HEK293 (cell line): ENCODE results near the gene TCHP.

Source experiments
- CTCF ChIA-PET: fragments of 350-600 bp; formaldehyde crosslinking; extraction: SDS; loops from one replicate; lab custom pipeline; 2021; ENCODE audit warnings: antibody characterized with exemption; lab: Yijun Ruan, JAX
- POLR2A ChIA-PET: fragments of 300-600 bp; formaldehyde crosslinking; extraction: SDS; loops from one replicate; lab custom pipeline; 2020; ENCODE audit warnings: antibody characterized with exemption, inconsistent platforms; lab: Yijun Ruan, JAX
- H3K27ac ChIP-seq: fragments of 200-500 bp; sonication (Bioruptor generic); 2 replicates; pipeline ENCODE4 v1.5.1; 2014; ENCODE audit warnings: low read depth, low read length, control low read depth, inconsistent platforms; ENCODE audit errors: extremely low read depth
- H3K36me3 ChIP-seq, 2 experiments: fragments of 200-500 bp in 1 of 2; sonication (Bioruptor generic) in 1 of 2; 1 replicate in 1 of 2; 2 replicates in 1 of 2; pipeline ENCODE4 v1.5.1; 2014 to 2017; ENCODE audit warnings: inconsistent platforms in 2 of 2, low read length in 2 of 2; ENCODE audit not compliant: control insufficient read depth in 2 of 2, insufficient read depth in 1 of 2
- H3K4me1 ChIP-seq: fragments of 200-500 bp; sonication (Bioruptor generic); 2 replicates; pipeline ENCODE4 v1.5.1; 2014; ENCODE audit warnings: mild to moderate bottlenecking, low read length, inconsistent platforms; ENCODE audit not compliant: control insufficient read depth, insufficient read depth
- H3K4me3 ChIP-seq: 2 replicates; pipeline ENCODE4 v1.5.1; 2011; ENCODE audit warnings: low read depth, mild to moderate bottlenecking, control low read depth, low read length, moderate library complexity
- H3K9me3 ChIP-seq: fragments of 200-500 bp; sonication (Bioruptor generic); 2 replicates; pipeline ENCODE4 v1.5.1; 2014; ENCODE audit warnings: low read depth, low read length, inconsistent platforms; ENCODE audit not compliant: control insufficient read depth, insufficient read depth
- ELK4 ChIP-seq: IDR thresholded peaks from 2 replicates; pipeline ENCODE4 v1.6.1; 2011; ENCODE audit warnings: mild to moderate bottlenecking, low read depth, low read length, borderline replicate concordance
- HIC1 ChIP-seq: fragments of 450-650 bp; formaldehyde crosslinking; IDR thresholded peaks from 2 replicates; pipeline ENCODE4 v1.5.1; 2016; ENCODE audit warnings: missing biosample characterization, missing genetic modification characterization
- KLF10 ChIP-seq: fragments of 450-650 bp; IDR thresholded peaks from 2 replicates; pipeline ENCODE4 v1.5.1; 2018; ENCODE audit warnings: missing biosample characterization, mild to moderate bottlenecking, missing genetic modification characterization
- OVOL3 ChIP-seq: fragments of 450-650 bp; formaldehyde crosslinking; IDR thresholded peaks from 2 replicates; pipeline ENCODE4 v1.5.1; 2016; ENCODE audit warnings: missing biosample characterization, missing genetic modification characterization
- PRDM6 ChIP-seq: fragments of 450-650 bp; formaldehyde crosslinking; IDR thresholded peaks from 2 replicates; pipeline ENCODE4 v1.5.1; 2017; ENCODE audit warnings: missing biosample characterization, missing genetic modification characterization
- TRIM28 ChIP-seq: IDR thresholded peaks from 2 replicates; pipeline ENCODE4 v1.6.1; 2011; ENCODE audit warnings: low read length, control low read depth, borderline replicate concordance
- YY2 ChIP-seq: fragments of 450-650 bp; formaldehyde crosslinking; IDR thresholded peaks from 2 replicates; pipeline ENCODE4 v1.5.1; 2016; ENCODE audit warnings: missing biosample characterization, missing genetic modification characterization
- ZBTB8A ChIP-seq: fragments of 450-650 bp; formaldehyde crosslinking; IDR thresholded peaks from 2 replicates; pipeline ENCODE4 v1.5.1; 2016; ENCODE audit warnings: missing biosample characterization, missing genetic modification characterization
- ZFP41 ChIP-seq: fragments of 450-650 bp; formaldehyde crosslinking; IDR thresholded peaks from 2 replicates; pipeline ENCODE4 v1.5.1; 2016; ENCODE audit warnings: missing biosample characterization, missing genetic modification characterization, borderline replicate concordance
- ZNF174 ChIP-seq: fragments of 450-650 bp; formaldehyde crosslinking; IDR thresholded peaks from 2 replicates; pipeline ENCODE4 v1.5.0; 2017; ENCODE audit warnings: missing biosample characterization, mild to moderate bottlenecking, missing genetic modification characterization
- ZNF23 ChIP-seq: fragments of 450-650 bp; formaldehyde crosslinking; IDR thresholded peaks from 2 replicates; pipeline ENCODE4 v1.5.1; 2016; ENCODE audit warnings: missing biosample characterization, missing genetic modification characterization, borderline replicate concordance
- ZNF398 ChIP-seq: fragments of 450-650 bp; formaldehyde crosslinking; IDR thresholded peaks from 2 replicates; pipeline ENCODE4 v1.5.1; 2017; ENCODE audit warnings: missing biosample characterization, missing genetic modification characterization
- ZNF426 ChIP-seq: fragments of 450-650 bp; formaldehyde crosslinking; IDR thresholded peaks from 2 replicates; pipeline ENCODE4 v1.5.1; 2017; ENCODE audit warnings: missing biosample characterization, missing genetic modification characterization, mild to moderate bottlenecking, inconsistent platforms, moderate library complexity
- ZNF548 ChIP-seq: fragments of 450-650 bp; formaldehyde crosslinking; IDR thresholded peaks from 2 replicates; pipeline ENCODE4 v1.5.1; 2016; ENCODE audit warnings: missing biosample characterization, missing genetic modification characterization
- ZNF561 ChIP-seq: fragments of 450-650 bp; IDR thresholded peaks from 2 replicates; pipeline ENCODE4 v1.5.1; 2018; ENCODE audit warnings: missing biosample characterization, missing genetic modification characterization, borderline replicate concordance
- ZNF610 ChIP-seq: fragments of 450-650 bp; formaldehyde crosslinking; IDR thresholded peaks from 2 replicates; pipeline ENCODE4 v1.5.1; 2016; ENCODE audit warnings: missing biosample characterization, missing genetic modification characterization, borderline replicate concordance
- ZNF629 ChIP-seq: fragments of 450-650 bp; formaldehyde crosslinking; IDR thresholded peaks from 2 replicates; pipeline ENCODE4 v1.5.1; 2017; ENCODE audit warnings: missing biosample characterization, missing genetic modification characterization
- ZNF670 ChIP-seq: fragments of 450-650 bp; formaldehyde crosslinking; IDR thresholded peaks from 2 replicates; pipeline ENCODE4 v1.5.1; 2016; ENCODE audit warnings: missing biosample characterization, missing genetic modification characterization, low read depth
- ZNF707 ChIP-seq: fragments of 450-650 bp; formaldehyde crosslinking; IDR thresholded peaks from 2 replicates; pipeline ENCODE4 v1.5.1; 2016; ENCODE audit warnings: missing biosample characterization, missing genetic modification characterization
- ZSCAN16 ChIP-seq: fragments of 450-650 bp; formaldehyde crosslinking; IDR thresholded peaks from 2 replicates; pipeline ENCODE4 v1.5.1; 2016; ENCODE audit warnings: missing biosample characterization, missing genetic modification characterization

TCHP gene

GRCh38 chr12:109946505-109946904, 46.4 kb downstream of the TCHP start:
- CTCF ChIA-PET = interaction anchor here (0.7 kb wide), 1 partner anchor 21 kb away, joined by 3 read pairs; no protein-coding TSS in a partner anchor
- H3K36me3 ChIP-seq = peaks cover 11 to 68% of the 10 kb centered on the region in 2 experiments

GRCh38 chr12:109946913-109947312, 46.8 kb downstream of the TCHP start:
- no peak for TF ChIP-seq TRIM28
- TF ChIP-seq KLF10 = no peak
- no peak for TF ChIP-seq ZNF610 (tag by site-specific recombination)
- TF ChIP-seq YY2 (tag by site-specific recombination) = no peak
- no peak for TF ChIP-seq ZFP41 (tag by site-specific recombination)
- no peak for TF ChIP-seq PRDM6 (tag by site-specific recombination)
- TF ChIP-seq ZNF23 = no peak
- no peak for TF ChIP-seq ZNF561 (tag by site-specific recombination)
- no peak for TF ChIP-seq HIC1
- no peak for TF ChIP-seq ZSCAN16 (tag by site-specific recombination)
- no peak for TF ChIP-seq ZNF670
- no peak for TF ChIP-seq OVOL3 (tag by site-specific recombination)
- POLR2A ChIA-PET = no interaction called here
- no peaks in the 10 kb centered on the region for H3K4me1 ChIP-seq
- no peaks in the 10 kb centered on the region for H3K9me3 ChIP-seq
- no peak overlapping the region for H3K4me3 ChIP-seq
- peaks cover 14 to 72% of the 10 kb centered on the region in 2 experiments for H3K36me3 ChIP-seq
- H3K27ac ChIP-seq = no peak overlapping the region
- CTCF ChIA-PET = interaction anchor here (0.5 to 0.7 kb wide), 2 partner anchors 21 to 93 kb away, joined by 3 read pairs; no protein-coding TSS in a partner anchor

More at GRCh38 chr12:109946505-109946904, 46.4 kb downstream of the TCHP start:
- POLR2A ChIA-PET = no interaction called here
- no peaks in the 10 kb centered on the region for H3K9me3 ChIP-seq
- no peaks in the 10 kb centered on the region for H3K4me1 ChIP-seq
- H3K27ac ChIP-seq = no peak overlapping the region
- TF ChIP-seq ZNF426 (tag by site-specific recombination) = no peak
- H3K4me3 ChIP-seq = no peak overlapping the region

GRCh38 chr12:109947521-109947920, 47.4 kb downstream of the TCHP start:
- Histone ChIP-seq H3K27ac (no peak overlapping the region), H3K9me3 (no peaks in the 10 kb centered on the region), H3K4me1 (no peaks in the 10 kb centered on the region), H3K36me3 (peaks cover 11 to 77% of the 10 kb centered on the region in 2 experiments), H3K4me3 (no peak overlapping the region)
- CTCF ChIA-PET = interaction anchor here (0.5 kb wide), 1 partner anchor 94 kb away, joined by 3 read pairs; no protein-coding TSS in a partner anchor
- POLR2A ChIA-PET = no interaction called here
- TF ChIP-seq ZNF398 (tag by site-specific recombination) (no peak), ZNF707 (tag by site-specific recombination) (no peak), ZNF174 (tag by site-specific recombination) (no peak), ZNF548 (tag by site-specific recombination) (no peak), ZBTB8A (tag by site-specific recombination) (no peak), ZNF629 (tag by site-specific recombination) (no peak), ZFP41 (tag by site-specific recombination) (no peak), ELK4 (no peak)
